Lower lobe of right lung (tissue), 2 donors: ENCODE data around the gene RASEF. TPM values are rescaled to one million over a fixed set of nuclear protein-coding genes. Genes with fewer than 3 reads are reported as not detected.
A peak's percentile ranks its signal among the peaks of the same experiment; 100 is the strongest.

Experiments used
- ATAC-seq, 2 donors: fragments of 200-7000 bp; cut with Tn5 transposase; one replicate each; pipeline ENCODE4 v1.9.1; 2020 to 2022; ENCODE audit warnings: mild to moderate bottlenecking in 2 of 2, moderate library complexity in 2 of 2
- DNase-seq: peaks from one replicate; pipeline ENCODE4 v3.0.0-alpha.2; 2020
- H3K27ac ChIP-seq: fragments of 200-600 bp; one replicate; pipeline ENCODE4 v1.8.0; 2022
- H3K27me3 ChIP-seq: fragments of 200-600 bp; one replicate; pipeline ENCODE4 v1.8.0; 2022; ENCODE audit warnings: low read depth
- H3K36me3 ChIP-seq: fragments of 200-600 bp; one replicate; pipeline ENCODE4 v1.8.0; 2022; ENCODE audit warnings: mild to moderate bottlenecking
- H3K4me1 ChIP-seq: fragments of 200-600 bp; one replicate; pipeline ENCODE4 v1.8.0; 2022
- H3K4me3 ChIP-seq: fragments of 200-600 bp; one replicate; pipeline ENCODE4 v1.8.0; 2022; ENCODE audit warnings: mild to moderate bottlenecking
- H3K9me3 ChIP-seq: fragments of 200-600 bp; one replicate; pipeline ENCODE4 v1.8.0; 2022
- CTCF ChIP-seq: fragments of 200-600 bp; IDR thresholded peaks from one replicate; pipeline ENCODE4 v1.8.0; 2022; ENCODE audit warnings: antibody characterized with exemption, mild to moderate bottlenecking
- intact Hi-C: fragments of 100-400 bp; cut with DNase I; formaldehyde crosslinking; loops from one replicate; pipeline ENCODE4 v1.11.0; 2022
- total RNA-seq: library from RNA; stranded (reverse); fragmentation: NEBNext Ultra II Directional; extraction: Animal tissue kit (Norgen Biotek cat#: 25700); gene quantifications from one replicate; pipeline ENCODE4 v1.2.1, GENCODE V29; 2021
- donor health status: DM: no; HTN: yes; CAD: no; lungs with severe emphysema.

The RASEF gene
- total RNA-seq, 1 donor from 2014 or later: 11.5 TPM

- DNase-seq: no peak
- H3K27me3 ChIP-seq: no peaks in the 10 kb centered on the region
- ATAC-seq: no peak
- no peak for TF ChIP-seq CTCF
- no peaks in the 10 kb centered on the region for H3K36me3 ChIP-seq
- no peak overlapping the region for H3K27ac ChIP-seq
- no peaks in the 10 kb centered on the region for H3K9me3 ChIP-seq
- intact Hi-C loops: no loop called here
- H3K4me3 ChIP-seq: no peak overlapping the region
- H3K4me1 ChIP-seq: no peaks in the 10 kb centered on the region
These were observed 23.6 kb downstream of the RASEF start for GRCh38 chr9:83039303-83039702.

- H3K4me3 ChIP-seq: no peak overlapping the region
- no peaks in the 10 kb centered on the region for H3K9me3 ChIP-seq
- intact Hi-C loops: no loop called here
- no peaks in the 10 kb centered on the region for H3K36me3 ChIP-seq
- H3K4me1 ChIP-seq: no peaks in the 10 kb centered on the region
- ATAC-seq: no peak
- no peak overlapping the region for H3K27ac ChIP-seq
- no peaks in the 10 kb centered on the region for H3K27me3 ChIP-seq
- TF ChIP-seq CTCF: no peak
- no peak for DNase-seq
These were observed 26.9 kb downstream of the RASEF start for GRCh38 chr9:83036043-83036442.

DNA sequence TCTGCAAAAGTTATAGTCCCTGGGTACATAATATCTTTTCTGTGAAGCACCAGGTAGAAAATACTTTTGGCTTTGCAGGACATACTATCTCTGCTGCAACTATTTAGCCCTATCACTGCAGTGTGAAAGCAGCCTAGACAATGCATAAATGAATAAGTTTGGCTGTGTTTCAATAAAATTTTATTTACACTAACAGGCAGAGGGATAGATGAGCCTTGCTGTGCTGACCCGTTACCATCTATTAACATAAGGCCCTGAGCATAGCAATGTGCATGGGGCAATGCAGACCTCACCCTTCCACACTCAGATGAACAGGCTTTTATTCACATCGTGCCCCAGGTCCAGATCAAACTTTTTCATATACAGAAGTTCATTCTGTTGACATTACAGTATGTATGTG is 27.8 kb downstream of the RASEF start:
- no peaks in the 10 kb centered on the region for H3K4me1 ChIP-seq
- no peaks in the 10 kb centered on the region for H3K9me3 ChIP-seq
- intact Hi-C loops: no loop called here
- no peak for TF ChIP-seq CTCF
- no peak for ATAC-seq
- DNase-seq: no peak
- H3K36me3 ChIP-seq: no peaks in the 10 kb centered on the region
- no peak overlapping the region for H3K27ac ChIP-seq
- no peak overlapping the region for H3K4me3 ChIP-seq
- no peaks in the 10 kb centered on the region for H3K27me3 ChIP-seq

DNA sequence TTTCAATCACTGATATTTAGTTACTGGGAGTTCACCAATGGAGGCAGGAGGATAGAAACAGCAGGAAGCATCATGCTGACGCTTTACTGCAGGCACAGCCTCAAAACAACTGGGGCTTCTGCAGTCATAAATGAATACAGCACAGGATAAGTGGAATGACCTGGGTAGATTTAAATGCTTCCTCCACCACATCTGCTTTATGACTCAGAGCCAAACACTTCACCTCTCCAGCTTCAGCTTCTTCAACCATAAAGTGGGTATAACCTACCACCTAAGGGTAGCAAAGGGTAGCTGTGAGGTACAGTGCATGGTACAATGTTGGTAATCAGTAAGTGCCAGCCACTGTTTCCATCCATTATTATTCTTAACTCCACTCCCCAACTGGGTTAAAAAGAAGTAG is 28.4 kb downstream of the RASEF start:
- no peaks in the 10 kb centered on the region for H3K9me3 ChIP-seq
- H3K27ac ChIP-seq: no peak overlapping the region
- H3K4me1 ChIP-seq: no peaks in the 10 kb centered on the region
- TF ChIP-seq CTCF: no peak
- H3K36me3 ChIP-seq: no peaks in the 10 kb centered on the region
- no peaks in the 10 kb centered on the region for H3K27me3 ChIP-seq
- ATAC-seq (no peak), DNase-seq (no peak)
- H3K4me3 ChIP-seq: no peak overlapping the region
- intact Hi-C loops: no loop called here

DNA sequence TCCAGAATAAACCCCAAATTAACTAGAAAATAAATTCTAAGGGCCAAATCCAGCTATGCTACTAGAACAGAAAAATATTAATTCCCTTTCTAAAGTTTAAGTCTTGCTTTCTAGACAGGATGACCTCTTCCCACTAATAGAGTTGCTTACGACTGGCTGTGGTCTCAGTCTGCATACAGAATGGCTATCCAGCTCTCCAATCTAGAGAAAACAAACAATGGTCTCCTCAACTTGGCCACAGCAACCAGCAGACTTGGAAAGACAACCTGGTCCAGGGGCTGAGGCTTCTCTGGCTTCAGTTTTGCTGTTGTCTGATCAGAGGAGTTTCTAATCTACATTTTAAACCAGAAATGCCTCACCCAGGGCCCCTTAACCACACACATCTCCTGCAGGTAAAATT is 28.9 kb downstream of the RASEF start:
- DNase-seq: no peak
- no peak for ATAC-seq
- intact Hi-C loops: no loop called here
- Histone ChIP-seq H3K36me3 (no peaks in the 10 kb centered on the region), H3K4me3 (no peak overlapping the region), H3K27ac (no peak overlapping the region), H3K4me1 (no peaks in the 10 kb centered on the region), H3K9me3 (no peaks in the 10 kb centered on the region), H3K27me3 (no peaks in the 10 kb centered on the region)
- TF ChIP-seq CTCF: no peak

DNA sequence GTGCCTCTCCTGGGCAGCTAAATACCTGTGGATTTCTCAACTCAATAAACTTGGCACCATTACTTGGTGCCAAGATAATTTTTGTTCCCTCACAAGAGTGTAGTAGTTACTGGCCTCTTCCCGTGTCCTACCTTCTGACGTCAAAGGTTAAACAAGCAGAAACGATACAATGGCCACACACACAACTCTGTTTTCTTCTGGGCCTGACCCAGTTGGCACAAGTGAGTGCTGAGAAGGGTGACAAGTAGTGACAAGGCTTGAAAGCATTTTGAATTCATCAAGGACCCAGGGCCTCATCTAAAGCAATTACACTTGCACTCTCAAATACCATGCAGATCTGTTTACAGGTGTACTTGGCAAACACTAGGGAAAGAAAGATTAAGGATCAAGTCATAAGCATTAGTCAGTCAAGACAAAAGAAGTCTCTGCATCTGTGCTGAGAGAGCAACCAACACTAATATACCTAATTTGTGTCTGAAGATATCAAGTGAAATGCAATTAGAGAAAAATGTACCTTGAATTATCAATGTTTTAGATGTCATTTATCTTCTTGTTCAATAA is 30.8 kb downstream of the RASEF start:
- no peak overlapping the region for H3K4me3 ChIP-seq
- DNase-seq (no peak), ATAC-seq (peak; percentile 86 to 87)
- H3K4me1 ChIP-seq: no peaks in the 10 kb centered on the region
- no peaks in the 10 kb centered on the region for H3K9me3 ChIP-seq
- TF ChIP-seq CTCF: no peak
- no peaks in the 10 kb centered on the region for H3K27me3 ChIP-seq
- H3K36me3 ChIP-seq: no peaks in the 10 kb centered on the region
- H3K27ac ChIP-seq: no peak overlapping the region
- intact Hi-C loops: no loop called here
